GM18907 (cell line): Measurements from ENCODE around the gene CTSD.

Experiments used
- ATAC-seq: cut with Tn5 transposase; IDR thresholded peaks from one replicate; pipeline ENCODE4 v1.9.1; 2021; ENCODE audit warnings: mild to moderate bottlenecking, moderate library complexity; ENCODE audit not compliant: unreplicated experiment

CTSD gene

GRCh38 chr11:1756791-1757771, 6.6 kb downstream of the CTSD start:
- ATAC-seq, result no peak

GRCh38 chr11:1755692-1756561, 7.8 kb downstream of the CTSD start:
- no peak for ATAC-seq

- no peak for ATAC-seq
Observed at GRCh38 chr11:1755344-1755691, 8.4 kb downstream of the CTSD start.

GRCh38 chr11:1754376-1755150, 9.2 kb downstream of the CTSD start:
- ATAC-seq, result no peak

- no peak for ATAC-seq
Observed at GRCh38 chr11:1753929-1754305, 9.8 kb downstream of the CTSD start.

GRCh38 chr11:1753229-1753928, 10.3 kb downstream of the CTSD start:
- no peak for ATAC-seq

- no peak for ATAC-seq
Observed at GRCh38 chr11:1752907-1753228, 10.9 kb downstream of the CTSD start.

GRCh38 chr11:1751999-1752906, 11.5 kb downstream of the CTSD start:
- ATAC-seq, result no peak

GRCh38 chr11:1751531-1751921, 12.2 kb downstream of the CTSD start:
- no peak for ATAC-seq

- no peak for ATAC-seq
Observed at GRCh38 chr11:1750840-1751530, 12.7 kb downstream of the CTSD start.

GRCh38 chr11:1750481-1750839, 13.3 kb downstream of the CTSD start, which contains the start of gene IFITM10:
IFITM10 (minus strand) TSS chr11:1750595; CDS start chr11:1750442, 153 bp downstream.
- no peak for ATAC-seq

- ATAC-seq, result no peak
Observed at GRCh38 chr11:1749395-1750351, 14.1 kb downstream of the CTSD start.

GRCh38 chr11:1748636-1749394, 14.9 kb downstream of the CTSD start:
- no peak for ATAC-seq

- no peak for ATAC-seq
Observed at GRCh38 chr11:1747753-1748635, 15.7 kb downstream of the CTSD start.

- no peak for ATAC-seq
Observed at GRCh38 chr11:1746956-1747752, 16.6 kb downstream of the CTSD start.
